Measurements from ENCODE around the gene FAM174B.

- TF ChIP-seq, protein P1, sequence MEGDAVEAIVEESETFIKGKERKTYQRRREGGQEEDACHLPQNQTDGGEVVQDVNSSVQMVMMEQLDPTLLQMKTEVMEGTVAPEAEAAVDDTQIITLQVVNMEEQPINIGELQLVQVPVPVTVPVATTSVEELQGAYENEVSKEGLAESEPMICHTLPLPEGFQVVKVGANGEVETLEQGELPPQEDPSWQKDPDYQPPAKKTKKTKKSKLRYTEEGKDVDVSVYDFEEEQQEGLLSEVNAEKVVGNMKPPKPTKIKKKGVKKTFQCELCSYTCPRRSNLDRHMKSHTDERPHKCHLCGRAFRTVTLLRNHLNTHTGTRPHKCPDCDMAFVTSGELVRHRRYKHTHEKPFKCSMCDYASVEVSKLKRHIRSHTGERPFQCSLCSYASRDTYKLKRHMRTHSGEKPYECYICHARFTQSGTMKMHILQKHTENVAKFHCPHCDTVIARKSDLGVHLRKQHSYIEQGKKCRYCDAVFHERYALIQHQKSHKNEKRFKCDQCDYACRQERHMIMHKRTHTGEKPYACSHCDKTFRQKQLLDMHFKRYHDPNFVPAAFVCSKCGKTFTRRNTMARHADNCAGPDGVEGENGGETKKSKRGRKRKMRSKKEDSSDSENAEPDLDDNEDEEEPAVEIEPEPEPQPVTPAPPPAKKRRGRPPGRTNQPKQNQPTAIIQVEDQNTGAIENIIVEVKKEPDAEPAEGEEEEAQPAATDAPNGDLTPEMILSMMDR (IDR thresholded peaks at IDR 0.05; ENCODE audit: poor library complexity) = no peak
- no peak for TF ChIP-seq EZH2phosphoT487 (IDR thresholded peaks at IDR 0.05; ENCODE audit: low read depth, severe bottlenecking, unreplicated experiment)
These were observed 17.3 kb downstream of the FAM174B start for GRCh38 chr15:92638291-92638708.
